ENCODE results near the gene TNS3.

TNS3 gene

DNA sequence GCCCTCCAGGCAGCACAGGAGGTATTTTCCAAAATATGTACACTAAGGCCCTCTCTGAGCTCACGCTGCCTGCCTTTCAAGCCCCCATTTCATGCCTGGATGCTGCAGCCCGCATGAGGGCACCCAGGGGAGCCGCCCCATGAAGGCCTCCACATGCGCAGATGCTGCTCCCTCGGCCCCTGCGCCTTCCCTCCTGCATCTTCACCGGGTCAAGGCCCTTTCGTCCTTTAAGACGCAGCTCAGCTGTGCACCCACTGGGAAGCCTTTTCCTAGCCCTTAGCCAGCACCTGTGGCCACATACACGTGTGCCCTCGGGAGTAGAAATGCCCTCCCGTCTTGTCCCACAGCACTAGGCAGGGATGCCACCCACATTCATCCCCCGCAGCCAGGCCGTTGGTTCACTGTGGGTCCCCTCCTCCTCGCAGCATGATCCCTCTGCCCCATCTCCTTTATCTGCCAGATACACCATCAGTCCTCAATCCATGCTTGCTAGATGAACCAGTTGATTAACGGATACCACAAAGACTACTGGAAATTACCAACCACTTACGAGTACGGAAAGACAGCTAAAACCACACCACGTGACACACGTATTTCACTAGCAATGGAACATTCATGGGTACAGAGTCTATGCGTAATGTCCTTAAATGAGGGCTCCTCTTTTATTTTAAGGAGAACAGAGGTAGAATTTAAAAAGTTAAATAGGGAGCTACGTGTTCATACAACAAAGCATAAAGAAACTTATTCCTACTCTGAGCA is 278.0 kb downstream of the TNS3 start:
- no peak for DNase-seq (ENCODE audit: low spot score)

GRCh38 chr7:47303014-47303694 is 278.8 kb downstream of the TNS3 start:
- no peak for DNase-seq (ENCODE audit: low spot score)

DNA sequence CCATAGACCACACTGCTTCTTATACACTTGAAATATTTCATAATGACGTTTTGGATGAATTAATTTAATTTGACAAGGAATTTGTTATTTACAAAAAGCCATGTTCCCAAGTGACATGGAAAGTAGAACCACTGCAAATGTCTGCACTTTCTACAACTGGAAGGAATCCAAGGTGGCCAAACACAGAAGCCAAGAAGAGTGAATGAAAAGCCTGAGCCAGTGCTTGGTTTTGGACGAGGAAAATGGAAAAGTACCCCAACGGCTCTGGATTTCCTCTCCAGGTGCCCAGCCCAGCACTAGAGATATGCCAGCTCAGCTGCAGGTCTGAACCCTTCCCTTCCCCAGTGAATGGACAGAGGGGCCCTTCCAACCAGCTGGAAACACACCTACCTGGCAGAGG is 279.4 kb downstream of the TNS3 start:
- DNase-seq (ENCODE audit: low spot score): no peak

GRCh38 chr7:47301657-47302295 is 280.1 kb downstream of the TNS3 start:
- DNase-seq (ENCODE audit: low spot score): no peak

DNA sequence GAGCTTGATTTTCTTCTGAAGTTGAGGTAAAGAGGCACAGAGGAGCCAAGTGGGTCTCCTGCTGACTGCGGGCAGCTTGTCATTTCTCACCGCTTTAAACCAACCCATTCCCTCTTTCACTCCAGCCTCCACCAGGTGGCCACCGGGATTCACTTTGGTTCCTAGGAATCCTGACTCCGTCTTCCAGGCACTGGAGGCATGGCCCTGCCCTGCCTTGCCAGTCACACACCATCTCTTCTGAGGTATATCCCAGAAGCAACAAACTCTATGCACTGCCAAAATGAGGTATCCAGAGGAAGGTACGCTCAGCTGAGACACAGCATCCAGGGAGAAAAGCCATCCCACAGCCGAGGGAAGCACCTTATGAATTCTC is 280.8 kb downstream of the TNS3 start:
- DNase-seq (ENCODE audit: low spot score): no peak

DNA sequence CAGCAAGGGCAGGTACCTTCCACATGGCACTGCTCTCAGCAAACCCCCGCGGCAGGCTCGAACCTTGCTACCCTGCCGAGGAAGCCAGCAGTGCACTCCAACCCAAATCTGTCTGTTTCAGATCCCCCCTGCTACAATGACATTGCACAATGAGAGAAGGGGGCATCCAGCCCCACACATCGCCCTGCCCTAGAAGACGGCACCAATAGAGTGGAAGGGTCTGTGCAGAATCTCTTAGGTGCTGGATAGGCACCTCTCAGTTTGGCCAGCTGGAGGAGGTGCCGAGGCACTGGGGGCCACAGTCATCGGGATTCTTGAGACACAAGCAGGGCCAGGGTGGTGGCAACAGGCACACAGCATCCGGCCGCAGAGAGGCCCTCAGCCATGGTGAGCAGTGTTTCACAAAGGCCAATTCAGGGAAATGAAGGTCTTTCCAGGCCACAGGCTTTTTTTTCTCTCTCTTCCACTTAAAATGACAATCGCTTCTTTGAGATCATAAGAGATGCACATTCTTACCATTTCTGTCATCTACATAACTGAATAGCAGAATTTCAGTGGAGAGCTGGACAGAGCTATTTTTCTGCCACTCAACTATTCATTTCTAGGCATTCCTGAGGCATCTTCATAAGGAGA is 281.3 kb downstream of the TNS3 start:
- DNase-seq (ENCODE audit: low spot score): no peak

GRCh38 chr7:47299496-47299895 is 282.4 kb downstream of the TNS3 start:
- DNase-seq (ENCODE audit: low spot score): no peak

DNA sequence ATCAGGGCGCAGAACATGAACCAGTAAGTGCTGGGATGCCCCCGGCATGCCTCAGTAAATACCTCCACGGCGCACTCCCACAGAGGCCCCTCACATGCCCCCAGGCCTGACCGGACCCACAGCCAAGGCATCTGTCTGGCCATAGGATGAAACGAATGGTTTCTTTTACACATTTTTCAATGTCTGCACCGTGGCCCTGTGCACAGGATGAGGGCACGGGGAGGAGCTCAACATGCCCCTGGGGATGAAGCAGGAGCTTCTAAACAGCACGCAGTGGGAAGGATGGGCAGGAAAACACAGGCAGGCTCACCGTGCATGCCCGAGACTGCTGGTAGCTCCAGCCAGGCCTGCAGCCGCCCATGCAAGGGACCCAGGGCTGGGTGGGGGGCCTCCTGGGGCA is 283.3 kb downstream of the TNS3 start:
- DNase-seq (ENCODE audit: low spot score): no peak

GRCh38 chr7:47297120-47297519 is 284.8 kb downstream of the TNS3 start:
- no peak for DNase-seq (ENCODE audit: low spot score)

DNA sequence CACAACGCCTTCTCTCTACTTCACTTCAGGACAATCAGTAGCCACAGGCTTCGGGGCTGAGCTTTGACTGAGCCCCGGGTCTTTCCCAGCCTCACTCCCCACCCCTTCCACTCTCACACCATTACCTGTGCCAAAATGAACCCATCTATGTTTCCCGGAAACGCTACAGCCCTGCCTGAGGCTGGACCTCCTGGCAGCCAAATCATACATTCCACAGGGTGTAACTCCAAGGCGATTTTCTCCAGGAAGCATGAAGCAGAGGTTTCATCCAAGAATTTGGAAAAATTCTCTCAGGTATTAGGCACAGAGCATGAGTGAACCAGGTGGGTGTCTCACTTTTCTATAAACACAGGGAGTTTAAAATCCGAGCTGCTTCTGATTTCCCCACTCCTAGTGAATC is 286.3 kb downstream of the TNS3 start:
- DNase-seq (ENCODE audit: low spot score): no peak

GRCh38 chr7:47294556-47295222 is 287.2 kb downstream of the TNS3 start:
- DNase-seq (ENCODE audit: low spot score): no peak

- DNase-seq (ENCODE audit: low spot score): peak; percentile 59
Observed at GRCh38 chr7:47293884-47294555, 287.9 kb downstream of the TNS3 start.

- no peak for DNase-seq (ENCODE audit: low spot score)
Observed at GRCh38 chr7:47292832-47293309, 289.0 kb downstream of the TNS3 start.

DNA sequence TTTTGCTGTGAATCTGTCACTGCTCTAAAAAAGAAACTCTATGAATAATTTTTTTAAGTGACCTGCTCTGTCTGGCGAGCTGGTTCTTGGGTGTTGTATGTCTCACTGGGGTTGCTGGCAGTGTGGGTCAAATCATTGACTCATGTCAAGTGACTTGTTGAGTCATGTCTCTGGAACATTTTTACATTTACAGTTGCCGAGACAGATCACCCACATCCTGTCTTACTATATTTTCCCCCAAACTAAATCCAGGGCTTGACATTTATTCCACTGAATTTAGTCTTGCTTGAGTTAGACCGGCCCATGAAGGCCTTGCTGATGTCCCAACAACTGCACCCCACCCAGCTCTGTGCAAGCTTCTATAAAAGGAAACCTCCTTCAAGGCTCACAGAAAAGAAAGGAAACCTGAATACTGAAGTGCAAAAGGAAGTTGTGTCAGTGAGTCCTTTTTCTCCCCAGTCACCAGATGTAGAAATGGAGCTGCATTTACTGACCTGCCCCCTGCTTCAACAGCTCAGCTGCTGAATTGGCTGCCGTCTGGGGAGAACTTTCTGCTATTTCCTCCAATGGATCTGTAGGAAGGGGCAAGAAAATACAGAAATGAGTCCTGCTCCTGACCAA is 290.3 kb downstream of the TNS3 start:
- DNase-seq (ENCODE audit: low spot score): peak; percentile 87

- no peak for DNase-seq (ENCODE audit: low spot score)
Observed at GRCh38 chr7:47290867-47291266, 291.0 kb downstream of the TNS3 start.

GRCh38 chr7:47290466-47290865 is 291.4 kb downstream of the TNS3 start:
- no peak for DNase-seq (ENCODE audit: low spot score)

DNA sequence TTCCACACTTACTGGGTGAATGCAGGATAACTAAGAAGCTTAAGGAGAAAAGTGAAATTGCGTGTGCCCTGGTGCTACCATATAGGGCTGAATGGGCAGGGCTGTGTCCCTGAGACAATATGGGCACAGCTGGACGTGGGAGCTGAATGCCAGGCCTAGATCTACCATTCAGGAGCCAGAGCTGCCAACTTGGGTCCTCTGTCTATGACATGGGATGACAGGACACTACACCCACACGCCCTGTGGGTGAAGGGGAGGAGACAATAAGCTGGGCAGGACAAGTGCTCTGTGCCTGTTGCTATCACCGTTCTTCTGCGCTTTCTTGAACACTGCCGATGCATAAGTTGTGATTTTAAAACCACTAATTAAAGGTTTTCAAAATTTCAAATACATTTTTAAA is 293.9 kb downstream of the TNS3 start:
- no peak for DNase-seq (ENCODE audit: low spot score)

GRCh38 chr7:47285860-47286491 is 295.9 kb downstream of the TNS3 start:
- peak; percentile 84 for DNase-seq (ENCODE audit: low spot score)

GRCh38 chr7:47284691-47285635 is 296.9 kb downstream of the TNS3 start:
- DNase-seq (ENCODE audit: low spot score): no peak
